NCI-H446 treated with DMSO at 0.1 percent for 48 hours (cell line): ENCODE measurements around the gene SMC1B.
"Not testable (repeated sequence)": the region's sequence is repeated elsewhere in the genome, so short reads cannot be mapped to it uniquely, and the experiment has no call there.

Experiments used
- DNase-seq: peaks from one replicate; lab custom pipeline; 2025; lab: John Stamatoyannopoulos, UW

Gene SMC1B, protein sequence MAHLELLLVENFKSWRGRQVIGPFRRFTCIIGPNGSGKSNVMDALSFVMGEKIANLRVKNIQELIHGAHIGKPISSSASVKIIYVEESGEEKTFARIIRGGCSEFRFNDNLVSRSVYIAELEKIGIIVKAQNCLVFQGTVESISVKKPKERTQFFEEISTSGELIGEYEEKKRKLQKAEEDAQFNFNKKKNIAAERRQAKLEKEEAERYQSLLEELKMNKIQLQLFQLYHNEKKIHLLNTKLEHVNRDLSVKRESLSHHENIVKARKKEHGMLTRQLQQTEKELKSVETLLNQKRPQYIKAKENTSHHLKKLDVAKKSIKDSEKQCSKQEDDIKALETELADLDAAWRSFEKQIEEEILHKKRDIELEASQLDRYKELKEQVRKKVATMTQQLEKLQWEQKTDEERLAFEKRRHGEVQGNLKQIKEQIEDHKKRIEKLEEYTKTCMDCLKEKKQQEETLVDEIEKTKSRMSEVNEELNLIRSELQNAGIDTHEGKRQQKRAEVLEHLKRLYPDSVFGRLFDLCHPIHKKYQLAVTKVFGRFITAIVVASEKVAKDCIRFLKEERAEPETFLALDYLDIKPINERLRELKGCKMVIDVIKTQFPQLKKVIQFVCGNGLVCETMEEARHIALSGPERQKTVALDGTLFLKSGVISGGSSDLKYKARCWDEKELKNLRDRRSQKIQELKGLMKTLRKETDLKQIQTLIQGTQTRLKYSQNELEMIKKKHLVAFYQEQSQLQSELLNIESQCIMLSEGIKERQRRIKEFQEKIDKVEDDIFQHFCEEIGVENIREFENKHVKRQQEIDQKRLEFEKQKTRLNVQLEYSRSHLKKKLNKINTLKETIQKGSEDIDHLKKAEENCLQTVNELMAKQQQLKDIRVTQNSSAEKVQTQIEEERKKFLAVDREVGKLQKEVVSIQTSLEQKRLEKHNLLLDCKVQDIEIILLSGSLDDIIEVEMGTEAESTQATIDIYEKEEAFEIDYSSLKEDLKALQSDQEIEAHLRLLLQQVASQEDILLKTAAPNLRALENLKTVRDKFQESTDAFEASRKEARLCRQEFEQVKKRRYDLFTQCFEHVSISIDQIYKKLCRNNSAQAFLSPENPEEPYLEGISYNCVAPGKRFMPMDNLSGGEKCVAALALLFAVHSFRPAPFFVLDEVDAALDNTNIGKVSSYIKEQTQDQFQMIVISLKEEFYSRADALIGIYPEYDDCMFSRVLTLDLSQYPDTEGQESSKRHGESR

DNA sequence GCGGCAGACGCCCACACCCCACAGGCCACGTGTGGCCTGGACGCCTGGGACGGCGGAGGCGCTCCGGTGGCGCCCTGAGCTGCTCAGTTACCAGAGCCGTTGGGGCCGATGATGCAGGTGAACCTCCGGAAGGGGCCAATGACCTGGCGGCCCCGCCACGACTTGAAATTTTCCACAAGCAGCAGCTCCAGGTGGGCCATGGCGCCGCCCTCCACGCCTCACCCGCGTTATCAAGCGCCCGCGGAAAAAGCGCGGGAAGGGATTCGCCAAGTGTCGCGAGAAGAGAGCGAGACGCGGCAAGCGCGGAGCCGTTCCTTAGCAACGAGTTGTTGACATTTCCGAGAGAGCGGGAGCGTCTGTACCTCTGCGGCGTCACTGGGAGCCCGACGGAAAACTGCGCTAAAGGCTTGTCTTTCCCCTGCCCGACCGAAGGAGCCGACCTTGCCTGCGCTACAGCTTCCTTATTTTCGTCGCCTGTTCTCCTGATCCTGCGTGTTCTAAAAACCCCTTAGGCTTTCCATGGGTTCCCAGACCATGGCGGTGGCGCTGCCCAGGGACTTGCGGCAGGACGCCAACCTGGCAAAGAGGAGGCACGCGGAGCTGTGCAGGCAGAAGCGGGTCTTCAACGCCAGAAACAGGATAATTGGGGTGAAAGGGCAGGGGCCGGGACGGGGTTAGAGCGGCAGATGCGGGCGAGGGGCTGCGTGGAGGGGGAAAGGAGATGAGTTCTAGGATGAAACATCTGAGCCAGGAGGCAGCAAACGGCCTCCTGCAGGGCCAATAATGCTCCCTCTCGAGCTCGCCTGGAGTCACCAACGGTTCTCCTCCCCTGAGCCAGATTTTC lies at the start of gene SMC1B, which contains the start of gene RIBC2:
SMC1B (minus strand) TSS at position 232 of the 844 bp plus-strand sequence; CDS start at position 200, 32 bp downstream.
RIBC2 (plus strand) TSS at position 326 of the 844 bp plus-strand sequence; CDS start at position 520, 194 bp downstream.
- peak; percentile 71 for DNase-seq

DNA sequence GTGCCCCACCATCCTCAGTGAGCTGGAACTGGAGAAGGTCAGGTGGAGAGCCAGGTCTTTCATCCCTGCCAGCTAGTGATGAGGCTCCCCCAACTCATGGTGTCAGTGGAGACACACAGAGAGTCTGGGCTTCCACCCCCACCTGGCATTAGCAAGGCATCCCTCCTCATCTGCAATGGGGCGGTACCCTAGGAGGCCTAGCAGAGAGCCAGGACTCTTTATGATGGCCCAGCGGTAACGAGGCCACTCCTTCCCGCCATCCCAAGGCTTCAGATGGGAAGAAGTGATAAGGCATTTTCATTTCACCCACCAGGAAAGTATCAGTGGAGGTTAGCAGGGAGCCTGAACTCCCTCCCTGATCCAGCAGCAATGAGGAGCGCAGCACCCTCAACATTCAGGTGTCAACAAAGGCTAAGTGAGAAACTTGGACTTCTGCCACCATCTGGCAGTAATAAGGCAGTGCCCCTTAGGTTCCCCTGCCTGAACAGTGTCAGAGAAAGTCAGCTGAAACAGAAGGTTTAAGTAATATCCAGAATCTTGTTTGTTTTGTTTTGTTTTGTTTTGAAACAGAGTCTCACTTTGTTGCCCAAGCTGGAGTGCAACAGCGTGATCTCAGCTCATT lies 48.7 kb upstream of the SMC1B start:
- no peak for DNase-seq

DNA sequence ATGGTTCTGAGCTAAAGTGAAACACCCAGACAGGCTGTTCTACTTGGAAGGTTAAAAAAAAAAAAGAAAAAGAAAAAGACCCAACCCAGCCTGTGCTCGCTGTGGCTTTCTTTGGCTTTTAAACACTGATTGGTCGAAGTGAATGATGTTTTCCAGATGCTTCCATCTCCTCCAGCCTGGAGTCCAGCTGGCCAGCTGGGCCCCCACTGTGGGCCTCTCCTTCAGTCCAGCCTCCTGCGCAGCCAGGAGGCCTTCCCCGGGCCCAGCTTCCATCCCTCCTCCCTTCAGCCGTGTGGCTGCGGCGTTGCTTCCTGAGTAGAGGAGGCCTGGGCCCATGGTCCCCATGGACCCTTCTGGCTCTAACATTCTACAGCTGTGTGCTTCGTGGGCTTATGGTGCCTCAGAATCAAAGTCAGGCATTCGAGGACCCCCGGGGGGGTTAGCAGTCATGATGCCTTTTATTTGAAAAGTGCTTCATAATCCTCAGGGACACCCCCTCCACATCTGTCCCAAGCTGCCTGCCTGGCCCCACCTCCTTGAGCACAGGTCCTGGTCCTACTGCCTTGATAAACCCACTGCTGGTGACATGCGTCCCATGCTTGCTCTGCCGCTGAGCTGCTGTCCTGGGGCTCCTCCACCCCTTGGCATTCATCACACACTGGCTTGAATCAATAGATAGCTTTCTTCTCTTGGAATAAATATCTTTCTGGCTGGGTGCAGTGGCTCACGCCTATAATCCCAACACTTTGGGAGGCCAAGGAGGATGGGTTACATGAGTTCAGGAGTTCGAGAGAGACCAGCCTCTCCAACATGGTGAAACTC lies 47.1 kb upstream of the SMC1B start:
- DNase-seq: no peak

DNA sequence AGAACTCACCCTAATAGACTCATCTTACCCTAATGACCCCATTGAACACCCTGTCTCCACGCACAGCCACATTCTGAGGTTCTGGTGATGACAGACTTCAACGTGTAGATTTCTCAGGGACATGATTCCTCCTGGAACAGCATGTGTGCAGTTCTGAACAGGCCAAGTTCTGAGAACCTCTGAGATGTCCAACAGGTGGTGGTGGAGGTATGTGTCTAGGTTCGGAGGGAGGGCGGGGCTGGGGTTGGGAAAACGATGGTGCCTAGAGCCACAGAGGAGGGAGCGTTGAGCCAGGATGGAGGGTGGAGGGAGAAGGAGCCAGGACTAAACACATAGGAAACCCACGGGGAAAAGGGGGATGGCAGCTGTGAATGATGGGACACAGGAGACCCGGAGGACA lies 45.8 kb upstream of the SMC1B start:
- no peak for DNase-seq

DNA sequence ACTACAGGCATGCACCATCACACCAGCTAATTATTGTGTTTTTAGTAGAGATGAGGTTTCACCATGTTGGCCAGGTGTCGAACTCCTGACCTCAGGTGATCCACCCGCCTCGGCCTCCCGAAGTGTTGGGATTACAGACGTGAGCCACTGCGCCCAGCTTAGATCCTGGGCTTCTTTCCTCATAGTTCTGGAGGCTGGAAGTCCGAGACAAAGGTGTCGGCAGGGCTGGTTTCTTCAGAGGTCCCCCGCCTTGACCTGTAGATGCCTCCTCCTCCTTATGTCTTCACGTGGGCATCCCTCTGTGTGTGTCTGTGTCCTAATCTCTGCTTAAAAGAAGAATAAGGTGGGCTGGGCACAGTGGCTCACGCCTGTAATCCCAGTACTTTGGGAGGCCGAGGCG lies 45.1 kb upstream of the SMC1B start:
- no peak for DNase-seq

DNA sequence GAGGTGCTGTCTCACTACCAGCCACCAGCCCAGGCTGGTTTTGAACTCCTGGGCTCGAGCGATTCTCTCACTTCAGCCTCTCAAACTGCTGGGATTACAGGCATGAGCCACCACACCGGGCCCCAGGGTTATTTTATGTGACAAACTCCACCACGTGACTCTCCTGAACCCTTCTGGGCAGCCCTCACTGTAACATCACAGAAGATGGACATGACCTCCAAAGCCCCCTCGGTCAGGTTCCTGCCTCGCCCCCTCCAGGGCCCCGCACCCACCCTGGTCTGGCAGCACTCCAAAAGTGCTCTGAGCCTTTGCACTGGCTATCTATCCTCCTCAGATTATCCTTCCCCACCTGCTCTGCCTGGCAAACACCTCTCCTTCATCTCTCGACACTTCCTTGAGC lies 43.4 kb upstream of the SMC1B start:
- no peak for DNase-seq

DNA sequence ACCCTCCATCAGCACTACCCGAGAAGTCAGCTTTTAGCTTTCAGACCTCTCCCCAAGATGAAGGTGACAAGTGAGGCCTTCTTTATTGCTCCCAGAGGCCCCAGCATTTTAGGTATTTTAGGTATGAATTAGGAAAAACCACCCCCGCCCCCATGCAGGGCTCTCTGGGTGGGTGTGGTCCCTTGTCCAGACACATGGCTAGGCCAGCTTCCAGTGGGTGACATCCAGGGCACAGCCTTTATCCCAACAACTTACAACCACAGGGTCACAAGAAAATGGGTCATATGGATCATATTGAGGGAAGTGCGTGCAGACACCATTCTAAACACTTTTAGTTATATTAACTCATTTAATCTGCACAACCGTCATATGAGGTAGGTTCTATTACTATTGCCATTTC lies 42.2 kb upstream of the SMC1B start:
- no peak for DNase-seq

DNA sequence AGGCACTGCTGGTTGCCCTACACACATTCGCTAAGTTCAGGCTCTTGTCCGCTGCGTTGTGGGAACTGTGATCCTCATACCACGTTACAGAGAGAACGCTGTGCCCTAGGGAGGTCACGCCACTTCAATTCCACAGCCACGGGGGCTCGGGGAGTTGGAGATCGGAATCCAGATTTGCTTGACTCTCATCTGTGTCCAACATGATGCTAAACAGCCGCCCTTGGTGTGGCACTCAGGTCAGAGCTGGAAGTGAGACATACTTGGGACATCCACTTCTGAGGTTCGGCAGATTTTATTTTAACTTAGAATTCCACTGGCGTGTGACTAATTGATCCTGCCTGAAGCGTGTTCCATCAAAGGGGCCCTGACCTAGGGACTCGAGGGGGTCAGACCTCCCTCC lies 41.8 kb upstream of the SMC1B start:
- no peak for DNase-seq

DNA sequence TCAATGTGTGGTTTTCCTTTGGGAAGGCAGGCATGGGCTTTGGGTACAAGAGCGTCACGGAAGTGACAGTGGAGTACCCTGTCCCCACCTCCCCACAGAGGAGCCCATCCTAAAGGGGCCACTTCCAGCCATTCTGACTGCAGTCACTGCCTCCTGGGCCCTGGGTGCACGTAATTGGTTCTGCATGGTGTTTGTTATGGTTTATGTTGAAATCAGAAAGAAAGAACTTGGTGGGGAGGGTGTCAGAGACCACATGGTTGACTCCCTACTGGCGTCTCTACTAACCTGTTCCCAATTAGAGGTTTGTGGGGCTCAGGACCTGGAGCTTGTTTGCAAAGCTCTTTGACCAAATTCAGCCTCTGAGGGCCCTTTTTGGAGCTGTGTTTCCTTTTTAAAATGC lies 40.9 kb upstream of the SMC1B start:
- DNase-seq: no peak

DNA sequence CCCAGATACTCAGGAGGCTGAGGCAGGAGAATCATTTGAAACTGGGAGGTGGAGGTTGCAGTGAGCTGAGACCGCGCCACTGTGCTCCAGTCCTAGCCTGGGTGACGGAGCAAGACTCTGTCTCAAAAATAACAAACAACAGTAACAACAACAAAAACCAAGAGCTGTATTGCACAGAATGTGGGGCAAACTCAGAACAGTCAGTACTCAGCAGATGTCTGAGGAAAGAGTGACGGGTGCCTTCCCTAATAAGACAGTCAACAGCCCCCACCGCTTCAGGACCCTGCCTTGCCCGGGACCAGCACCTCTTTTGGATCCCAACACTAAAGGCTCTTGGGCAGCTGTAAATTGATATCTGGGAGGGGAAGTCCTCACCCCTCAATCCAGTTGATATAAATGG lies 40.4 kb upstream of the SMC1B start:
- DNase-seq: no peak

DNA sequence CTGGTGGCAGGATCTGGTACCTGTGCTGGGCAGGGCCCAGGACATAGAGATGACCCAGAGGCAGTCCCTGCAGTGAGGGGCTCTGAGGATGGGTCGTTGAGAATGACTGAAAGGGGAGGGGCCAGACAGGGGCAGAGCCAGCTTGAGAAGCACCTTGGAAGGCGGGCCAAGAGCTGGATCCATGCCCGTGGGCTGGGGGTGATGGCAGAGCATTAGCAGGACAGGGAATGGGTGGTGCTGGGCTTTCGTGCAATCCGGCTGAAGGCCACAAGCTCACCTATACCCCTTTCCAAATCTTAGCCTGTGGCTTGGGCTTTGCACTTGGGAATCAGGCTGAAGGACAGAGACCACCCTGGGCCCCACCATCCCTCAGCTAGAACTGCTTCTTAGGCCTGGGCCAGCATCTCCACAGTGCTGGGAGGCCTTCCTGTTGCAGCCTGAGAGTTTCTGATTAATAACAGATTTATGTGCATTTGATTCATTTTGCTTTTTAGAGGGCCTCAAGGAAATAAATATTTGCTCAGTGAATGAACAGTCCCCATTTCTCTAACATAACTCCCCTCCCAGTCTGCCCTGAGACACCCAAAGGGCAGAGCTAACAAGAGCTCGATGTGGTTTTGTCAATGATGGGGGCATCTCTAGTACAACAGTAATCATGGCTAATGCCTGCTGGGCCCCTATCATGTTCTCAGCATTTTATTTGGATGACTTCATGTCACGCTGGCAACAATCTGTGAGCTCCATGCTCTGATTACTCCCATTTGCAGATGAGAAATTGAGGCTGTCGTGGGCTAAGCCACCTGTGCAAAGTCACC lies 39.4 kb upstream of the SMC1B start:
- DNase-seq: no peak

DNA sequence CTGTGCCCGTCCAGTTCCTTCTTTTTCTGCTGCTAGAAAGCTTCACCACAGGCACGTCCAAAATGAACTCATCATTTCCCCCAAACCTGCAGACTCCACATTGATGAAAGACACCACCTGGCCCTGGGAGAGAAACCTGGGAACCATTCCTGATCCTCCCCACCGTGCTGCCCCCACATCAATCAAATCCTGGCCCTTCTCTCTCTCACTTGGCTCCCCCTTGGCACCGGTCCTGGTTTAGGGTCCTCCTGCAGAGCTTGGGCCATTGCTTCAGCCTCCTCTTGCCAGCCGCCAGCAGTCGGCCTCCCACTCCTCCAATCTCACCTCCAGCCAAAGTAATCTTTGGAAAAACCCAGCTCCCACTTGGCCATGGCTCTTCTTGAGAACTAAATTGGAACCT lies 38.6 kb upstream of the SMC1B start:
- DNase-seq: no peak

DNA sequence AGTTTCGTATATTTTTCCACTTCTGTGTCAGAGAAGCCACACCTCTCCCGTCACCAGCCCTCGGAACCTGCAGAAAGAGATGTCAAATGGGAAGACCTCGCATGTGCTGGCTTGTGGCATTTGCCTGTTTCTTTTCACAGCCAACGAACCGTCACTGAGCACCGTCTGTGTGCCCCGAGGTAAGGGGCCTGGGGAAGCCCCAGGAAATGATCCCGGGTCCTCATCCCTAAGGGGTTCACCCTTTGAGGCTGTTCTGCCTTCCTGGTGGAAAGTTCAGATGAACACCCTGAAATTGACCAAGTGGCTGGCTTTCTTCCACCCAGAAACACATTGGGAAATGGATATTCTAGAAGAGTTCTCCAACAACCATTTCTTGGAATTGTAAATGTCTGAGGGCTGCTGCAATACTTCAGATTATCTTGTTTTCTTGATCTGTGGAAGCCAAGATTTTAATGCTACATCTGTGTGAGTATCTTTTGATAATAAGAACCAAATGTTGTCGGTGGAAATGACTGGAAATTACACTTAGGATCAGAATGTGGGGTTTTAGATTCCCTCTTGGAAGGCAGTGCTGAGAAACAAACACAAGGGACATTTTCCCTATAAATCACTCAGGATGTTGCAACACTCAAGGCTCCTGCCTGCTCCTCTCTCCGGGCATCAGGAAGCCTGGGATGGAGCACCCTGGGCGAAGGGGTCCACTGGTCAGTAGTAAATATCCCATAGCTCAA lies 37.7 kb upstream of the SMC1B start:
- DNase-seq: no peak

DNA sequence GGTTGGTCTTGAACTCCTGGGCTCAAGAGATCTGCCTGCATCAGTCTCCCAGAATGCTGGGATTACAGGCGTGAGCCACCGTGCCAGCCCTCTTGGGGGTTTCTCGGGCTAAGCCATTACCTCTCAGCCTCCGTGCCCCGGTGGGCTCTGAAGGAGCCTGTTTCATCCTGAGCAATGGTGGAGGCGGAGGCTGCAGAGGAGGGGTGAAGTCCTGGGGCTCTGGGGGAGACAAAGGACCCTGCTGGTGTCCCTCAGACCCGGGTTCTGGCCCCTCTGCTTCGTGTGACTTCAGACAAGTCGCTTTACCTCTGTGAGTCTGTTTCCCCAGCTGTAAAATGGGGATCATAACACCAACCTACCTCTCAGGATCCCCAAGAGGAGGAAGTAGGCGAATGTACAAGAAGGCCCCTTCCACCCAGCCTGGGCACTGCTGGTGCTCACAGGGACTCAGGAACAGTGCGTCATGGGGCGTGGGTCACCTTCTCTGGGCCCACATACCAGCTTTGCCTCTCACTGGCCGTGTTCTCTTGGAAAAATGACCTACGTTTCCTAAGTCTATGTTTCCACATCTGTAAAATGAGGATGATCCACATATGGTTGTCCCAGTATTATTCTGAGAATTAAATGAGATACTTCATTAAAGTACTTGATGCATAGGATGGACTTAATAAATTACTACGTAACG lies 36.8 kb upstream of the SMC1B start:
- DNase-seq: no peak

DNA sequence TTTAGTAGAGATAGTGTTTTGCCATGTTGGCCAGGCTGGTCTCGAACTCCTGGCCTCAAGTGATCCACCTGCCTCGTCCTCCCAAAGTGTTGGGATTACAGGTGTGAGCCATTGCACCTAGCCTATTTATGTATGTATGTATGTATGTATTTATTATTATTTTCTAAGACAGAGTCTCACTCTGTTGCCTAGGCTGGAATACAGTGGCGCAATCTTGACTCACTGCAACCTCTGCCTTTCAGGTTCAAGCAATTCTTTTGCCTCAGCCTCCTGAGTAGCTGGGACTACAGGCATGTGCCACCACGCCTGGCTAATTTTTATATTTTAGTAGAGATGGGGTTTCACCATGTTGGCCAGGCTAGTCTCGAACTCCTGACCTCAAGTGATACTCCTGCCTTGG lies 36.0 kb upstream of the SMC1B start:
- DNase-seq: not testable (repeated sequence)

DNA sequence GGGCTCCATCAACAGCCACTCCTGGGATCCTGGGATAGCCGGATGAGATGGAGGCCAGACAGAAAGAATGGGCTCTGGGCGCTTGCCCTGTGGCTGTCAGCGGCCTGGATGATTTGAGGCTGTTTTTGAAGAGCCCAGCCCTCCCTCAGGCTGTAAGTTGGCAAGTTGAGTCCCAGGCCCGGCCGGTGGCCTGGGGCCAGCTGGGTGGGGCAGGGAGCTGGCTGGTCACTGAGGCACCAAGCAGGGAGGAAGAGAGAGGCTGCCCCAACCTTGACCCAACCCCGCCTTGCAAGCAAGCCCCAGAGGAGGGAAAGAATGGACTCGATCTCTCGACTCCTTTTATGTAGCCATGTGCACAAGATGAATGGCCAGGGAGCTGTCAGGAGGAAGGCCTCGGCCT lies 35.0 kb upstream of the SMC1B start:
- DNase-seq: no peak

DNA sequence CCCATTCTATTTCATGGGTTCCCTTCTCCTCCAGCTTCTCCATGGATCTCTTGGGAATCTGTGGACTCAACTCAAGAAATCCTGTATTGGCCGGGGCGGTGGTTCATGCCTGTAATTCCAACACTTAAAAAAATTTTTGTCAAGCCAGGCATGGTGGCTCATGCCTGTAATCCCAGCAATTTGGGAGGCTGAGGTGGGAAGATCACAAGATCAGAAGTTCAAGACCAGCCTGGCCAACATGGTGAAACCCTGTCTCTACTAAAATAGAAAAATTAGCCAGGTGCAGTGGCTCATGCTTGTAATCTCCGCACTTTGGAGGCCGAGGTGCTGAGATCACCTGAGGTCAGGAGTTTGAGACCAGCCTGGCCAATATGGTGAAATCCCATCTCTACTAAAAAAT lies 34.2 kb upstream of the SMC1B start:
- not testable (repeated sequence) for DNase-seq

DNA sequence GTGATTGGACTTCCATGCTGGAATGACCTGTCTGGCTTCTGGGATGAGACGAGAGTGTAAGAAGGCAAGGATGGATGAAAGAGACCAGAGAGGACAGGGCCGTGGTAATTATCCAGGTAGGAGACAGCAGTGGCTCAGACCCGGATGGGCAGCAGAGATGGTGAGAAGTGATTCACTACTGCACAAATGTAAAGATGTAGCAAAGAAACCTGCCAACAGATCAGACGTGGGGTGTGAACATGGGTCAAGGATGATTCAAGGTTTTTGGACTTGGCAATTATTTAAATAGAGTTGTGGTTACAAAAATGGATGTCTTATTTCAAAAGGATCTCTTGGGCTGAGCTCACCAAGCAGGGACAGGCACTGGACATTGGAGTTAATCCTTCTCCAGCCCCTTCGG lies 32.8 kb upstream of the SMC1B start:
- no peak for DNase-seq
